ENCODE data around the gene PROCR. TPM values are rescaled to one million over a fixed set of nuclear protein-coding genes. Genes with fewer than 3 reads are reported as not detected.

The PROCR gene
- total RNA-seq, 1 donor from 2014 or later: 3.2 TPM

DNA sequence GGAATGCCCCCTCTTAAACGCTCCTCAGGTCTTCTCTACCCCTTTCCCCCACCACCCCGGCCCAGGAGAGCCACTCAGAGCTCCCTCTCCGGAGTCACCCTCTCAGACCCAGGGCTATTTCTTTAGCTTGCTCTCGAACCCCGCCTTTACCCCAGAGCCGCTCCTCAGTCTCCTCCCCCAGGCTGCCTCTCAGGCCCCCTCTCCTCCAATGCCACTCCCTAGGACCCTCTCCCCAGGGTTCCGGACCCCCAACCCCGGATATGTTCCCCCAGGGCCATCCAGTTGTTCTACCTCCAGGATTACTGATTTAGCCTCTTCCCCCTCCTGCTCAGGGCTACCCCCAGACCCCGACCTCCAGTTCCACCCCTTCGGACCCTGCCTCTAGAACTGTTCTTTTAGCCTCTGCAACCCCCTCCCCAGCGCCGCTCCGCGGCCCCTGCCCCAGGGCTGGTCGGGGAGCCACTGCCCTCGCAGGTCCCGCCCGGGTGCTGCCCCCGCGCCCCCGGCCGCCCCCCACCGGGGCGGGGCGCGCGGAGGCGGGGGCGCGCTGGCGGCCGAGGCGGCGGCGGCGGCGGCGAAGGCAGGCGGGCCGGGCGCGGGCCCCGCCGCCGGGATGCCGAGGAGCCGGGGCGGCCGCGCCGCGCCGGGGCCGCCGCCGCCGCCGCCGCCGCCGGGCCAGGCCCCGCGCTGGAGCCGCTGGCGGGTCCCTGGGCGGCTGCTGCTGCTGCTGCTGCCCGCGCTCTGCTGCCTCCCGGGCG, 54.4 kb downstream of the PROCR start, which contains the start of gene MMP24:
MMP24 (plus strand) TSS at position 565 of the 758 bp plus-strand sequence; CDS start at position 614, 49 bp downstream.
- Mint-ChIP-seq H3K27me3 (ENCODE audit: unreplicated experiment) (peaks cover 23% of the 10 kb centered on the region), H3K36me3 (ENCODE audit: unreplicated experiment) (peaks cover 9% of the 10 kb centered on the region), H3K27ac (ENCODE audit: unreplicated experiment) (no peak within 1 kb of the TSS), H3K4me3 (ENCODE audit: unreplicated experiment) (peak within 1 kb of the TSS; percentile 69), H3K9me3 (ENCODE audit: unreplicated experiment) (no peaks in the 10 kb centered on the region), H3K4me1 (ENCODE audit: unreplicated experiment) (peaks cover 15% of the 10 kb centered on the region)
- DNase-seq (ENCODE audit: extremely low spot score, unreplicated experiment): no peak
- TF ChIP-seq, protein P1, sequence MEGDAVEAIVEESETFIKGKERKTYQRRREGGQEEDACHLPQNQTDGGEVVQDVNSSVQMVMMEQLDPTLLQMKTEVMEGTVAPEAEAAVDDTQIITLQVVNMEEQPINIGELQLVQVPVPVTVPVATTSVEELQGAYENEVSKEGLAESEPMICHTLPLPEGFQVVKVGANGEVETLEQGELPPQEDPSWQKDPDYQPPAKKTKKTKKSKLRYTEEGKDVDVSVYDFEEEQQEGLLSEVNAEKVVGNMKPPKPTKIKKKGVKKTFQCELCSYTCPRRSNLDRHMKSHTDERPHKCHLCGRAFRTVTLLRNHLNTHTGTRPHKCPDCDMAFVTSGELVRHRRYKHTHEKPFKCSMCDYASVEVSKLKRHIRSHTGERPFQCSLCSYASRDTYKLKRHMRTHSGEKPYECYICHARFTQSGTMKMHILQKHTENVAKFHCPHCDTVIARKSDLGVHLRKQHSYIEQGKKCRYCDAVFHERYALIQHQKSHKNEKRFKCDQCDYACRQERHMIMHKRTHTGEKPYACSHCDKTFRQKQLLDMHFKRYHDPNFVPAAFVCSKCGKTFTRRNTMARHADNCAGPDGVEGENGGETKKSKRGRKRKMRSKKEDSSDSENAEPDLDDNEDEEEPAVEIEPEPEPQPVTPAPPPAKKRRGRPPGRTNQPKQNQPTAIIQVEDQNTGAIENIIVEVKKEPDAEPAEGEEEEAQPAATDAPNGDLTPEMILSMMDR (IDR thresholded peaks at IDR 0.05): no peak

Other genes starting within 250 kb of the PROCR start
- 36.0 and 37.2 TPM in 2 replicates for gene GSS, start 216.3 kb upstream of the PROCR start, total RNA-seq
- gene MYH7B, start 216.2 kb upstream of the PROCR start, total RNA-seq: 0.18 and 0.86 TPM in 2 replicates
- gene TRPC4AP, start 79.3 kb upstream of the PROCR start, total RNA-seq: 83.0 TPM in 2 replicates
- 16.8 and 17.5 TPM in 2 replicates for gene EDEM2, start 24.7 kb upstream of the PROCR start, total RNA-seq
- 0.54 and 0.63 TPM in 2 replicates for gene MMP24, start 54.6 kb downstream of the PROCR start, total RNA-seq
- gene MMP24OS, start 106.0 kb downstream of the PROCR start, total RNA-seq: 118 and 120 TPM in 2 replicates
- gene EIF6, start 112.7 kb downstream of the PROCR start, total RNA-seq: 131 and 136 TPM in 2 replicates
- not detected in 2 replicates for gene FAM83C, start 120.4 kb downstream of the PROCR start, total RNA-seq
- gene UQCC1, start 239.9 kb downstream of the PROCR start, total RNA-seq: 41.1 and 42.2 TPM in 2 replicates

Data from osteocyte (in vitro differentiated cells).